Tibial nerve (tissue), 4 donors: ENCODE data around the gene TRIM27.

Experiments
- CTCF ChIP-seq, 5 experiments: fragments of 200-600 bp in 3 of 5; fragments of 450-650 bp in 2 of 5; sonication (generic) in 3 of 5; IDR thresholded peaks; one replicate each; pipeline ENCODE4 v1.5.1; 2016 to 2019; ENCODE audit warnings: antibody characterized with exemption in 5 of 5, mild to moderate bottlenecking in 3 of 5, moderate library complexity in 2 of 5
- EP300 ChIP-seq, 2 donors: sonication (generic); formaldehyde crosslinking; IDR thresholded peaks; one replicate each; pipeline ENCODE4 v1.6.1; 2017; ENCODE audit warnings: antibody characterized with exemption in 2 of 2, mild to moderate bottlenecking in 1 of 2
- POLR2A ChIP-seq, 2 donors: fragments of 450-650 bp; IDR thresholded peaks; one replicate each; pipeline ENCODE4 v1.6.1; 2017; ENCODE audit warnings: antibody characterized with exemption in 2 of 2, mild to moderate bottlenecking in 2 of 2, moderate library complexity in 2 of 2

GRCh38 chr6:28868873-28869272, 54.9 kb downstream of the TRIM27 start:
- TF ChIP-seq CTCF (IDR thresholded peaks at IDR 0.05) (no peak), POLR2A (IDR thresholded peaks at IDR 0.05) (no peak), EP300 (IDR thresholded peaks at IDR 0.05) (no peak)
